ENCODE measurements around the gene EPHB2.

EPHB2 gene

GRCh38 chr1:22677931-22678896 is 32.4 kb upstream of the EPHB2 start:
- DNase-seq (ENCODE audit: low spot score), result no peak
- in situ Hi-C loops (cut with MboI; ENCODE audit: low pct_unique_long_range_greater_than_20kb, low sequenced_read_pairs, unreplicated experiment), result no loop called here
- no peak for TF ChIP-seq CTCF (IDR thresholded peaks at IDR 0.05; ENCODE audit: extremely low read depth, insufficient read depth, missing control alignments)

- TF ChIP-seq CTCF (IDR thresholded peaks at IDR 0.05; ENCODE audit: extremely low read depth, insufficient read depth, missing control alignments), result no peak
- in situ Hi-C loops (cut with MboI; ENCODE audit: low pct_unique_long_range_greater_than_20kb, low sequenced_read_pairs, unreplicated experiment), result no loop called here
- DNase-seq (ENCODE audit: low spot score), result no peak
Observed at GRCh38 chr1:22680726-22681125, 29.9 kb upstream of the EPHB2 start.

GRCh38 chr1:22681556-22682276 is 28.9 kb upstream of the EPHB2 start:
- in situ Hi-C loops (cut with MboI; ENCODE audit: low pct_unique_long_range_greater_than_20kb, low sequenced_read_pairs, unreplicated experiment), result no loop called here
- TF ChIP-seq CTCF (IDR thresholded peaks at IDR 0.05; ENCODE audit: extremely low read depth, insufficient read depth, missing control alignments), result no peak
- no peak for DNase-seq (ENCODE audit: low spot score)

GRCh38 chr1:22683547-22683946 is 27.1 kb upstream of the EPHB2 start:
- no peak for TF ChIP-seq CTCF (IDR thresholded peaks at IDR 0.05; ENCODE audit: extremely low read depth, insufficient read depth, missing control alignments)
- in situ Hi-C loops (cut with MboI; ENCODE audit: low pct_unique_long_range_greater_than_20kb, low sequenced_read_pairs, unreplicated experiment), result no loop called here
- no peak for DNase-seq (ENCODE audit: low spot score)

GRCh38 chr1:22685591-22686059 is 25.0 kb upstream of the EPHB2 start:
- TF ChIP-seq CTCF (IDR thresholded peaks at IDR 0.05; ENCODE audit: extremely low read depth, insufficient read depth, missing control alignments), result no peak
- no peak for DNase-seq (ENCODE audit: low spot score)
- in situ Hi-C loops (cut with MboI; ENCODE audit: low pct_unique_long_range_greater_than_20kb, low sequenced_read_pairs, unreplicated experiment), result no loop called here

GRCh38 chr1:22687191-22687590 is 23.4 kb upstream of the EPHB2 start:
- TF ChIP-seq CTCF (IDR thresholded peaks at IDR 0.05; ENCODE audit: extremely low read depth, insufficient read depth, missing control alignments), result no peak
- in situ Hi-C loops (cut with MboI; ENCODE audit: low pct_unique_long_range_greater_than_20kb, low sequenced_read_pairs, unreplicated experiment), result no loop called here
- DNase-seq (ENCODE audit: low spot score), result no peak
